HG02884 (cell line): ENCODE data around the gene TALDO1.
A peak's percentile ranks its signal among the peaks of the same experiment; 100 is the strongest.
"Not testable (repeated sequence)": the region's sequence is repeated elsewhere in the genome, so short reads cannot be mapped to it uniquely, and the experiment has no call there.

Experiments
- ATAC-seq: cut with Tn5 transposase; IDR thresholded peaks from one replicate; pipeline ENCODE4 v1.9.1; 2021; ENCODE audit warnings: mild to moderate bottlenecking, moderate library complexity; ENCODE audit not compliant: unreplicated experiment

Gene TALDO1

GRCh38 chr11:734541-734940 is 12.7 kb upstream of the TALDO1 start:
- not testable (repeated sequence) for ATAC-seq

DNA sequence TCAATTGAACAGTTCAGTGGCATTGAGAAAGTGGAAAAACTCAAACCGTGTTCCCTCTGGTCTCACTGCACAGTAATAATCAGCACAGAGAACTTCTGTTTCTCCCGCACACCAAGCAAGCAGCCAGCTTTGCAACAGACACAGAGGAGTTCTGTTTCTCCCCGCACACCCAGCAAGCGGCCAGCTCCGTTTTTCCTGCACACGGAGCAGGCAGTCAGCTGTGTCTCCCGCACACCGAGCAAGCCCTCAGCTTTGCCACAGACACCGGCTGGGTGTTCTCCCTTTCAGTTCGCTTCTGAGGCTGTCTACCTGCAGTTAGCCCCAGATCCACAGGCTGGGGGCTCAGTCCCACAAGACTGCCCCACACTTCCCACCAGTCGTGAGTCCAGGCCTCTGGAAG is 9.9 kb upstream of the TALDO1 start:
- no peak for ATAC-seq

GRCh38 chr11:737899-738298 is 9.4 kb upstream of the TALDO1 start:
- not testable (repeated sequence) for ATAC-seq

DNA sequence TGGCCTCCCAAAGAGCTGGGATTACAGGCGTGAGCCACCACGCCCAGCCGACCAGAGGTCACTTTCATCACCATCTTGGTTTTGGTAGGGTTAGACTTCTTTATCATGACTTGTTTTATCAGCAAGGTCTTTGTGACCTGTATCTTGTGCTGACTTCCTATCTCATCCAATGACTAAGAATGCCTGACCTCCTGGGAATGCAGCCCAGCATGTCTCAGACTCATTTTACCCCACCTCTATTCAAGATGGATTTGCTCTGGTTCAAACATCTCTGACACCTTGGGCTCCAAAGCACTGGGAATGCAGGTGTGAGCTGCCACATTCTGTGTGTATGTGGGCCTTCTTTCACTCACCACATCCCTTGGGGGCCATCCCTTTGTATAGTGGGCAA is 5.1 kb upstream of the TALDO1 start:
- ATAC-seq = no peak

GRCh38 chr11:742571-743201 is 4.6 kb upstream of the TALDO1 start:
- ATAC-seq = no peak

DNA sequence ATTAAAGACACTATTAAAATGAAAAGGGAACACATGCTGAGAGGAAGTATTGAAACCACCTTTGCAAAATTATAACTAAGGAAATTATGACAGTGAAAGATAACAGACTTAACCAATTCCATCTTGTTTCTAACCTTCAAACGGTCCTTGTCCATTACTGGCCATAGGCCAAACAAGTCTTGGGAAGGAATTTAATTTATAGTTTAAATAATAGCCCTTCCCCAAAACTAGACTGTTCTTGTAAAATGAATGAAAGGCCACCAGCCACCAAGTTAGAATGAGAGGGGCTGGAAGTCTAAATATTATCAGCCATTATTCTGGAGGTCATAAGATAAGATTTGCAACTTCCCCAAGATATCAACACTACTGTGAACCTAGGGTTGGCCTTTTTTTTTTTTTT is 1.8 kb upstream of the TALDO1 start:
- ATAC-seq = no peak

DNA sequence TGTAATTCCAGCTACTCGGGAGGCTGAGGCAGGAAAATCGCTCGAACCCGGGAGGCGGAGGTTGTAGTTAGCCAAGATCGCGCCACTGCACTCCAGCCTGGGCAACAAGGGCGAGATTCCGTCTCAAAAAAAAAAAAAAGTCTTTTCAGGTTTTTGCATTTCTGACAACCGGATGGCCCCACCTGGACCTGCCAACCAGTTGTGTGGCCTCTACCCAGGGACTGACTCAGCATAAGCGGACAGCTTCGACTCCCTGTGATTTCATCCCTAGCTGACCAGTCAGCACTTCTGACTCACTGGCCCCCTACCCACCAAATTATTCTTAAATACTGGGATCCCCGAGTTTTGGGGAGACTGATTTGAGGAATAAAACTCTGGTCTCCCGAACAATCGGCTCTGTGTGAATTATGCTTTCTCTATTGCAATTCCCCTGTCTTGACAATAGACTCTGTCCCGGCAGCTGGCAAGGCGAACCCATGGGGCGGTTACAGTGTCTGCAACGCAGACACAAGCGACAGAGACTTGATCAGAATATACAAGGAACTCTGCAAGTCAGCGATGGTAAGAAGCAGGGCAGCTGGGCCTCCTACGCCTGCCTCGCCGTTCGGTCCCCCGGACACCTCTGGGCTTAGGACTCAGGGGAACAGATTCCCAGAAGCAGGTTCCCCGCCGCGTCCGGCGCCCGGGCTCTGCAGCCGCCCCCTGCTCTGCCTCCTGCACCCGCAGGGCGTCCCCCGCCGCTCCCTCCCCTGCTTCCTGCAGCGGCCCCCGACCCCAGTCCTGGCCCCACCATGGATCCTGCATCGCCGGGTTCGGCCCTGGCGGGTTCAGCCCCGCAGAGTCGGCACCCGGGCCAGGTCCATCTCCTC is 741 bp upstream of the TALDO1 start:
- peak; percentile 31 for ATAC-seq

DNA sequence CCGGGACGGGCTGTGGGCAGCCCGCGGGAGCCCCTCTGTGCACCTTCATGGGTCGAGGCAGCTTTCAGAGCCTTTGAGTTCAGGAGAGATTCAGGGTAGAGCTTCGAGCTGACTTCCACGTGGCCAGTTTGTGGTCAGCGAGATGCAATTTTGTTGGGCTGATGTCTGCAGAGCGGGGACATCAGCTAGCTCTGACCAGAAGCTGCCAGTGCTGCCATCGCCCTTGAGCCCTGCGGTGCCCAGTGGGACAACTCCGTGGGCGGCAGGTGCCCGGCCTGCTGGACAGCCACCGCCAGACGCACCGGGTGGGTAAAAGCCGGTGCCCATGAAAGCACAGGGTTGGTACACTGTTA is 719 bp downstream of the TALDO1 start:
- ATAC-seq = no peak

GRCh38 chr11:749731-750130 is 2.5 kb downstream of the TALDO1 start:
- no peak for ATAC-seq

GRCh38 chr11:760236-760635 is 13.0 kb downstream of the TALDO1 start:
- no peak for ATAC-seq

GRCh38 chr11:761526-762108 is 14.4 kb downstream of the TALDO1 start:
- ATAC-seq = no peak

DNA sequence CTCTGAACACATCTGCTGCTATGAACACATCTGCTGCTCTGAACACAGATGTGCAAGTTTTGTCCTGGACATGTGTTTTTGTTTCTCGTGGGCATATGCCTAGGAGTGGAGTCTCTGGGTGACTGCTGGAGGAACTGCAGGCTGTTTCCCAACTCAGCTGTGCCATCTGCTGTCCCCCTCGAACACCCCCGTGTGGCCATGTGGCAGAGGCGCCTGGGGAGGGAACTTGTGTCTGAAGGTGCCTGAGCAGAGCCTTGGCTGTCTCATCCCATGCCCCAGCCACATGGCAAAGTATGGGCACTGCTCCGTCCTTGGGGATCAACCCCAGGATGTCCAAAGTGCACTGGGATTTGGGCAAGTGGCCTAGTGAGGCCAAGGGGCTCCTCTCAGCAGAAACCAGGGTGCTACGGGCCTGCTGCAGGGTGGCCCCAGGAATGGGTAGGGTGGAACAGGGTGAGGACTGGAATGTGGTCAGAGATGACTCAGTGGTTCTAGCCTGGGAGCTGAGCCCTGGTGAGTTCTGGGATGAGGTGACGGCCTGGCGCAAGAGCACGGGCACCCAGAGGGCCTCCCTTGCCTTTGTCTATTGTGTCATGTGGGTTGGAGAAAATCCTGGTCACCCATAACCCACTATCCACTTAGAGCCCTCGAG is 15.3 kb downstream of the TALDO1 start:
- ATAC-seq = no peak

GRCh38 chr11:763073-763463 is 15.8 kb downstream of the TALDO1 start:
- no peak for ATAC-seq

GRCh38 chr11:763549-764321 is 16.5 kb downstream of the TALDO1 start:
- no peak for ATAC-seq

GRCh38 chr11:764322-765024 is 17.2 kb downstream of the TALDO1 start:
- ATAC-seq = no peak

- no peak for ATAC-seq
Measured at GRCh38 chr11:765025-765801, 17.9 kb downstream of the TALDO1 start.

- ATAC-seq = no peak
Measured at GRCh38 chr11:765802-766091, 18.5 kb downstream of the TALDO1 start.

GRCh38 chr11:766106-766935 is 19.1 kb downstream of the TALDO1 start:
- no peak for ATAC-seq

DNA sequence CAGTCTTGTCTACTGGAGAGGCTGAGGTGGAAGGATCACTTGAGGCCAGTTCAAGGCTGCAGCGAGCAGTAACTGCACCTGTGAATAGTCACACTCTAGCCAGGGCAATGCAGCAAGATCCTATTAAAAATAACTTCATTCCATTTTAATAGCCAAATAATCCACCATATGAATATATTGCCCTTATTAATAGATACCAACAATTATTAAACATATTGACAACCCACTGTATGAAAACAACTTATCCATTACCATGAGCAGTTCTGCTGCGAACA is 19.6 kb downstream of the TALDO1 start:
- no peak for ATAC-seq
